AG09309 (cell line): ENCODE measurements around the gene TAX1BP3.

Source experiments
- DNase-seq: peaks from one replicate; pipeline ENCODE4 v3.0.0-alpha.2; 2010; ENCODE audit warnings: low read depth
- H3K4me3 ChIP-seq: 2 replicates; pipeline ENCODE4 v1.5.1; 2011; ENCODE audit warnings: mild to moderate bottlenecking, low read depth, low read length, moderate library complexity; ENCODE audit not compliant: control insufficient read depth
- CTCF ChIP-seq: IDR thresholded peaks from 2 replicates; pipeline ENCODE4 v1.5.1; 2011; ENCODE audit warnings: mild to moderate bottlenecking, low read depth, low read length, inconsistent platforms; ENCODE audit not compliant: insufficient read depth, control insufficient read depth; ENCODE audit errors: missing control alignments

Gene TAX1BP3

DNA sequence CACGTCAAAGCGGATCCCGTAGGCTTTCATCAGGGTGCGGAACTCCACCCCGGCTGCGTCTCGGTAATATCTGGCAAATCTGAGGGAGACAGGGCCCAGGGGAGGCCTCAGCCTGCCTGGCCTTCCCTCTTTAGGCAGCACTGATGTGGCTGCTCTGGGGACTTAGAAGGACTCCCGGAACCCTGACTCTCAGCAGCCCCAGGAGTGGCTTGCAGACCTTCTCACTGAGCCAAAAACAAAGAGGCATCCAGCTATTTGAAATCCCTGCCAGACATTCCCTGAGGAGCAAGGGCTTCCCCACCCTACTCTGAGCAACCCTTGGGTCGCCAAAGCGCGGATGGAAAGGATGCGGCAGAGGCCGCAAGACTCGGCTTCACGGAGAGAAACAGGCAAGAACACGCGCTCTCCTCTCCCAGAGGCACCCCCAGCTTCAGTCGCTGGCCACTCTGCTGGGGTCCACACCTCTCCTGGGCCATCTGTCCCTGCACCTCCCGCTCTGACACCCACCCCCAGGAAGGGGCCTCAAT is 19.7 kb upstream of the TAX1BP3 start:
- H3K4me3 ChIP-seq = no peak overlapping the region
- no peak for DNase-seq

GRCh38 chr17:3685174-3685573 is 16.8 kb upstream of the TAX1BP3 start:
- no peak for TF ChIP-seq CTCF
- no peak overlapping the region for H3K4me3 ChIP-seq
- DNase-seq = no peak

More for the DNA sequence above, 19.7 kb upstream of the TAX1BP3 start:
- no peak for TF ChIP-seq CTCF

- peak; percentile 96 for TF ChIP-seq CTCF
- DNase-seq = no peak
- H3K4me3 ChIP-seq = no peak overlapping the region
Observed at GRCh38 chr17:3683054-3683511, 14.7 kb upstream of the TAX1BP3 start.

GRCh38 chr17:3682033-3682432 is 13.7 kb upstream of the TAX1BP3 start:
- H3K4me3 ChIP-seq = no peak overlapping the region
- TF ChIP-seq CTCF = no peak
- DNase-seq = no peak

DNA sequence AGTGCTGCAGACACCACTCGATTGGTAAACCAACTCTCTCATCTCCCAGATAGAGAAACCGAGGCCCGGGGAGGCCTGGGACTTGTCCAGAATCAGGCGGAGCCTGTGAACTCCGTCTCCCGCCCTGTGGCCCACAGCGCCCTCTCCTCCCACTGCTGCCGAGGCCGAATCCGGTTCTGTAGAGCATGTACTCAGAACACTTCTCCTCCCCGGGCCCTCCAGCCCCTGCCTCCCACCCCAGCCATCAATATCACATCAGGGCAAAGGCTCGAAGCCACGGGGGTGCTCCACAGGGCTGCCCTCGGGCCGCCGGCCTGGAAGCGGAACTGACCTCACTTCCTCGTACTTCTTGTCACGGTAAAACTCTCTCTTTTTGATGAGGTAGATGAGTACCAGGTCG is 13.2 kb upstream of the TAX1BP3 start:
- no peak for DNase-seq
- no peak for TF ChIP-seq CTCF

GRCh38 chr17:3681057-3681456 is 12.7 kb upstream of the TAX1BP3 start:
- no peak for DNase-seq
- TF ChIP-seq CTCF = no peak
- no peak overlapping the region for H3K4me3 ChIP-seq

More for the DNA sequence above, 13.2 kb upstream of the TAX1BP3 start:
- no peak overlapping the region for H3K4me3 ChIP-seq

DNA sequence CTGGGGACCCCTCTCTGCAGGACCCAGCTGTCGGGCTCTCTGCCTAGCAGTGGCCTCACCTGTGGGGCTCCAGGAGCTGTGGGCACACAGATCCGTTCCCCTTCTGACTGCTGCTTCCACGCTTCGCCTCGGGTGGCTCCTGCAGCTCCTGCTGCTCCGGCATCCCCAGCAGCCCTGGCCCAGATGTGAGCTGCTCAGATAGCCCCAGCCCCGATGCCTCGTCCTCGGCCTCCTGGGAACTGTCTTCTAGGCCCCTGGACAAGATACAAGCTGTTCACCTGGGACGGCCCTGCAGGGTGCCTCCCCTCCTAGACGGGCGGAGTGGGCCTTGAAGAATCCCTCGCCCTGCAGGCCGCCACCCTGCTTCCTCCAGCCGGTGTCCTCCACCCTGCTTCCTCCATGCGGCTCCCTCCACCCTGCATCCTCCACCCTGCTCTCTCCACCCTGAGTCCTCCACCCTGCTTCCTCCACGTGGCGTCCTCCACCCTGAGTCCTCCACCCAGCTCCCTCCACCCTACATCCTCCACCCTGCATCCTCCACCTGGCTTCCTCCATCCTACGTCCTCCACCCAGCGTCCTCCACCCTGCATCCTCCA is 11.3 kb upstream of the TAX1BP3 start:
- H3K4me3 ChIP-seq = no peak overlapping the region
- no peak for TF ChIP-seq CTCF
- DNase-seq = no peak
